LoVo (cell line): ENCODE results near the gene NOXO1.

Source experiments
- DNase-seq: peaks from one replicate; pipeline ENCODE4 v3.0.0-alpha.2; 2016; ENCODE audit warnings: low spot score

The NOXO1 gene

GRCh38 chr16:1997494-1998359 lies 16.5 kb upstream of the NOXO1 start:
- no peak for DNase-seq

GRCh38 chr16:1993731-1994131 lies 12.5 kb upstream of the NOXO1 start:
- DNase-seq: no peak

- DNase-seq: no peak
These were observed 11.5 kb upstream of the NOXO1 start for GRCh38 chr16:1992704-1993317.

- peak; percentile 57 for DNase-seq
These were observed 10.9 kb upstream of the NOXO1 start for GRCh38 chr16:1991948-1992703.

GRCh38 chr16:1991588-1991947 lies 10.3 kb upstream of the NOXO1 start:
- DNase-seq: no peak

GRCh38 chr16:1991135-1991551 lies 9.9 kb upstream of the NOXO1 start:
- no peak for DNase-seq

- DNase-seq: peak; percentile 41
These were observed 9.3 kb upstream of the NOXO1 start for GRCh38 chr16:1990351-1991134.

- DNase-seq: no peak
These were observed 8.8 kb upstream of the NOXO1 start for GRCh38 chr16:1990101-1990350.

GRCh38 chr16:1989209-1990100 lies 8.2 kb upstream of the NOXO1 start, which contains the start of gene SYNGR3:
Gene SYNGR3, plus strand, starts transcription at chr16:1989970. Its CDS starts 133 bp downstream, at chr16:1990103.
- DNase-seq: no peak

- no peak for DNase-seq
These were observed 5.9 kb upstream of the NOXO1 start for GRCh38 chr16:1987198-1987597.

- no peak for DNase-seq
These were observed 4.3 kb upstream of the NOXO1 start for GRCh38 chr16:1985466-1986150.

- no peak for DNase-seq
These were observed 3.3 kb upstream of the NOXO1 start for GRCh38 chr16:1984347-1985225.

- peak; percentile 95 for DNase-seq
These were observed 2.5 kb upstream of the NOXO1 start, which contains the start of gene GFER for GRCh38 chr16:1983544-1984346. Gene GFER, plus strand, starts transcription at chr16:1984193. Its CDS starts 26 bp downstream, at chr16:1984219.

- no peak for DNase-seq
These were observed 1.8 kb upstream of the NOXO1 start for GRCh38 chr16:1982991-1983543.

- no peak for DNase-seq
These were observed 754 bp upstream of the NOXO1 start for GRCh38 chr16:1982013-1982433.

GRCh38 chr16:1980770-1981087 lies 540 bp downstream of the NOXO1 start:
- no peak for DNase-seq

GRCh38 chr16:1980030-1980769 lies 1.1 kb downstream of the NOXO1 start:
- DNase-seq: no peak
